A549 (cell line): ENCODE results near the gene LRRC19. TPM values are rescaled to one million over a fixed set of nuclear protein-coding genes. Genes with fewer than 3 reads are reported as not detected.

Experiments used
- ATAC-seq, 2 experiments: fragments of 200-7000 bp in 1 of 2; fragments of >200 bp in 1 of 2; cut with Nextera tagmentation in 1 of 2; cut with Tn5 transposase in 1 of 2; 3 replicates each; pipeline versions ENCODE4 v1.8.0 to v1.9.1; 2018 to 2020; ENCODE audit warnings: mild to moderate bottlenecking in 1 of 2, moderate library complexity in 1 of 2
- CTCF ChIA-PET: fragments of 300-600 bp; sonication (Branson Sonifier 250); formaldehyde crosslinking; extraction: SDS; loops from one replicate; lab custom pipeline; 2021; ENCODE audit warnings: antibody characterized with exemption, inconsistent platforms; lab: Yijun Ruan, JAX
- POLR2A ChIA-PET: fragments of 350-600 bp; formaldehyde crosslinking; extraction: SDS; loops from one replicate; lab custom pipeline; 2021; ENCODE audit warnings: antibody characterized with exemption, inconsistent platforms; lab: Yijun Ruan, JAX
- DNase-seq, 2 experiments: peaks; one replicate each; pipeline versions ENCODE4 v3.0.0 to v3.0.0-alpha.2; 2011 to 2016; ENCODE audit warnings: low read depth in 1 of 2, low spot score in 1 of 2
- FAIRE-seq: peaks from 2 replicates; lab custom pipeline; 2011; peaks lifted over from hg19 to GRCh38; lab: Jason Lieb, UNC
- H3K27ac ChIP-seq, 2 experiments: fragments of >200 bp; sonication (Bioruptor Twin); formaldehyde crosslinking; 3 replicates each; pipeline ENCODE4 v1.5.1; 2016 to 2017
- H3K4me1 ChIP-seq: fragments of >200 bp; sonication (Bioruptor Twin); formaldehyde crosslinking; 3 replicates; pipeline ENCODE4 v1.6.1; 2016
- H3K4me2 ChIP-seq: fragments of >200 bp; sonication (Bioruptor Twin); formaldehyde crosslinking; 3 replicates; pipeline ENCODE4 v1.6.1; 2016
- H3K4me3 ChIP-seq: fragments of >200 bp; sonication (Bioruptor Twin); formaldehyde crosslinking; 3 replicates; pipeline ENCODE4 v1.5.1; 2016
- H3K9me3 ChIP-seq: fragments of >200 bp; sonication (Bioruptor Twin); formaldehyde crosslinking; 3 replicates; pipeline ENCODE4 v1.6.1; 2016
- CEBPB ChIP-seq, 2 experiments: fragments of >200 bp in 1 of 2; sonication (Bioruptor Twin) in 1 of 2; formaldehyde crosslinking in 1 of 2; IDR thresholded peaks; 2 replicates each; pipeline ENCODE4 v1.6.1; 2012 to 2016
- CHD2 ChIP-seq: fragments of 150-350 bp; IDR thresholded peaks from 2 replicates; pipeline ENCODE4 v1.6.1; 2014; ENCODE audit warnings: low read length; ENCODE audit not compliant: partially characterized antibody
- EHF ChIP-seq: fragments of 250-450 bp; sonication (Bioruptor Pico); IDR thresholded peaks from 2 replicates; pipeline ENCODE4 v1.5.0; 2020; ENCODE audit warnings: mild to moderate bottlenecking
- FOSB ChIP-seq: fragments of 250-450 bp; sonication (Bioruptor Pico); IDR thresholded peaks from 2 replicates; pipeline ENCODE4 v1.5.0; 2020; ENCODE audit warnings: mild to moderate bottlenecking, moderate library complexity
- GATA3 ChIP-seq: IDR thresholded peaks from 2 replicates; pipeline ENCODE4 v1.6.1; 2012; ENCODE audit warnings: borderline replicate concordance
- HDAC2 ChIP-seq: fragments of 200-600 bp; sonication (generic); IDR thresholded peaks from 2 replicates; pipeline ENCODE4 v1.6.1; 2016
- HOXB13 ChIP-seq: fragments of 250-450 bp; sonication (Bioruptor Pico); IDR thresholded peaks from 2 replicates; pipeline ENCODE4 v1.5.0; 2020; ENCODE audit warnings: low read depth, mild to moderate bottlenecking, moderate library complexity
- MYC ChIP-seq: IDR thresholded peaks from 2 replicates; pipeline ENCODE4 v1.6.1; 2012; ENCODE audit warnings: mild to moderate bottlenecking, inconsistent platforms, low read length, improper control_type of control experiment, borderline replicate concordance
- NFE2L2 ChIP-seq: fragments of 150-350 bp; conservative IDR thresholded peaks from 2 replicates; pipeline ENCODE4 v1.6.1; 2014; ENCODE audit warnings: low read length
- NPAS2 ChIP-seq: fragments of 250-450 bp; sonication (Bioruptor Pico); IDR thresholded peaks from 2 replicates; pipeline ENCODE4 v1.8.0; 2022; ENCODE audit warnings: mild to moderate bottlenecking, moderate library complexity, borderline replicate concordance
- RARB ChIP-seq: fragments of 250-450 bp; sonication (Bioruptor Pico); IDR thresholded peaks from 2 replicates; pipeline ENCODE4 v1.8.0; 2021; ENCODE audit warnings: mild to moderate bottlenecking, moderate library complexity
- RCOR1 ChIP-seq: fragments of 150-350 bp; IDR thresholded peaks from 2 replicates; pipeline ENCODE4 v1.6.1; 2014; ENCODE audit warnings: antibody characterized with exemption, low read length, low read depth
- SMC3 ChIP-seq: fragments of >200 bp; sonication (Bioruptor Twin); formaldehyde crosslinking; IDR thresholded peaks from 3 replicates; pipeline ENCODE4 v1.6.1; 2018; ENCODE audit warnings: inconsistent platforms
- TFCP2L1 ChIP-seq: fragments of 250-450 bp; sonication (Bioruptor Pico); IDR thresholded peaks from 2 replicates; pipeline ENCODE4 v1.5.0; 2021; ENCODE audit warnings: mild to moderate bottlenecking
- TP53 ChIP-seq: fragments of 250-450 bp; sonication (Bioruptor Pico); IDR thresholded peaks from 2 replicates; pipeline ENCODE4 v1.5.0; 2021; ENCODE audit warnings: mild to moderate bottlenecking, moderate library complexity
- ZC3H11A ChIP-seq: fragments of 450-650 bp; IDR thresholded peaks from 2 replicates; pipeline ENCODE4 v1.6.1; 2014; ENCODE audit warnings: antibody characterized with exemption, mild to moderate bottlenecking
- ZFP36 ChIP-seq: fragments of 450-650 bp; IDR thresholded peaks from 2 replicates; pipeline ENCODE4 v1.6.1; 2014; ENCODE audit warnings: borderline replicate concordance; ENCODE audit not compliant: partially characterized antibody
- WGBS: methylation state at CpG from one replicate; pipeline ENCODE4 v1.1.6; 2017; ENCODE audit errors: missing lambda C conversion rate; 5-methylcytosine and 5-hydroxymethylcytosine counted together
- polyA plus RNA-seq, 4 experiments: library from polyadenylated mRNA; depleted of rRNA in 3 of 4; stranded (reverse); fragments of >200 nt; fragmentation: RNase III in 1 of 4; extraction: RNeasy Plus Mini Kit Qiagen cat#74134 plus additional on column Dnase treatment in 1 of 4; gene quantifications; 2 replicates in 3 of 4; 3 replicates in 1 of 4; pipeline ENCODE4 v1.2.3, GENCODE V29; 2011 to 2017
- TF ChIP-seq, protein P1 (sequence below): fragments of 150-350 bp; IDR thresholded peaks from 2 replicates; pipeline ENCODE4 v1.6.1; 2014; ENCODE audit warnings: low read depth, mild to moderate bottlenecking, low read length
- TF ChIP-seq, protein P2 (sequence below): fragments of >200 bp; sonication (Bioruptor Twin); formaldehyde crosslinking; IDR thresholded peaks from 2 replicates; pipeline ENCODE4 v1.6.1; 2016
- TF ChIP-seq, protein P3 (sequence below): fragments of >200 bp; sonication (Bioruptor Twin); formaldehyde crosslinking; IDR thresholded peaks from 3 replicates; pipeline ENCODE4 v1.6.1; 2016
- TF ChIP-seq, protein P4 (sequence below): IDR thresholded peaks from 2 replicates; pipeline ENCODE4 v1.6.1; 2012
- TF ChIP-seq, protein P5 (sequence below): IDR thresholded peaks from 2 replicates; pipeline ENCODE4 v1.6.1; 2012; ENCODE audit warnings: low read depth, borderline replicate concordance

LRRC19 gene
- polyA plus RNA-seq, 2 of the 4 experiments (the other 2 are of a cell fraction), result 0.09 TPM; not detected in 1

DNA sequence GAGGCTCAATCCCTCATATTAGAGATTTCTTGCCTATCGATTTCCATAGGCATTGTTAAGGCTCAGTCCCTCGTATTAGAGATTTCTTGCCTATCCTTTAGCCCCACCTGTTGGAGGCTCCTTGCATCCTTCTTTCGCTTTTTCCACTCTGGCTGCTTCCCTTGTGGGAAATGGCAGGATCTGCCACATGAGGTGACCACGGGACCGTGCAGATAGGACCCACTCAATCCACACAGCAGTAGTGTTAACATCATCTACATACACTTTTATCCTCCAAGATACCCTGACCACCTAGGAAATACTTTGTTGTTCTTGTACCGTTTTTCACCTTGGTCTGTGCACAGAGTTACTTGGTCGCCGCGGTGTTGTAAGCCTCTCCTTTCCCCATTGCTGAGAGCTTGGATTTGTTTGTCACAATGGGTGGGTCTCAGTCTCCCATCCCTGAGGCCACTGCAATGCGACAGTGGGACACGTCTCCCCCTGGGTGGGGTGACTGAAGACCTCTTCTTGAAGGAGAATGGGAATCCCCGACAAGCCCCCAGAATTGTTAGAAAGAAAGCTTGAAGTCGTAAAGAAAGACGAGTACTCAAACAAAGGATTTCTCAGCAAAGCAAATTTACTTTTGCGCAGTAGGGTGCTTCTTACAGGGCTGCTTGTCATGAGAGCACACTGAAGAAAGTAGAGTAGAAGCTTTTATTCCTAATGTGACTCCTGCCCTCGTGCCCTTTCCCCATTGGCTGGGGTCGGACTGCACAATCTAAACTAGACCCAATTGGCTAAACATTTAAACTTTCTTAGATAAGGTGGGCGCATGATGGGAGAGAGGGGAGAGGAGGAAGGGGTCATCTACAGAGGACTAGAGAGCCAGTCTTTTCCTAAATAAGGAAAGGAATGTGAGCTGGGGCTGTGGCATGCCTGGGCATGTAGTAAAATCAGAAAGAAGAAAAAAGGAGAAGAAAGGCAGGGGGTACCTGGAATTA, 29.5 kb downstream of the LRRC19 start (continued):
- TF ChIP-seq FOSB (CRISPR knock-in tag) (no peak), NFE2L2 (no peak), HOXB13 (no peak), SMC3 (peak; percentile 58; the same call in 2 of the 3 replicates)
- TF ChIP-seq, protein P1, sequence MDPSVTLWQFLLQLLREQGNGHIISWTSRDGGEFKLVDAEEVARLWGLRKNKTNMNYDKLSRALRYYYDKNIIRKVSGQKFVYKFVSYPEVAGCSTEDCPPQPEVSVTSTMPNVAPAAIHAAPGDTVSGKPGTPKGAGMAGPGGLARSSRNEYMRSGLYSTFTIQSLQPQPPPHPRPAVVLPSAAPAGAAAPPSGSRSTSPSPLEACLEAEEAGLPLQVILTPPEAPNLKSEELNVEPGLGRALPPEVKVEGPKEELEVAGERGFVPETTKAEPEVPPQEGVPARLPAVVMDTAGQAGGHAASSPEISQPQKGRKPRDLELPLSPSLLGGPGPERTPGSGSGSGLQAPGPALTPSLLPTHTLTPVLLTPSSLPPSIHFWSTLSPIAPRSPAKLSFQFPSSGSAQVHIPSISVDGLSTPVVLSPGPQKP, result no peak
- TF ChIP-seq, protein P2, sequence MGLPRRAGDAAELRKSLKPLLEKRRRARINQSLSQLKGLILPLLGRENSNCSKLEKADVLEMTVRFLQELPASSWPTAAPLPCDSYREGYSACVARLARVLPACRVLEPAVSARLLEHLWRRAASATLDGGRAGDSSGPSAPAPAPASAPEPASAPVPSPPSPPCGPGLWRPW, result no peak

DNA sequence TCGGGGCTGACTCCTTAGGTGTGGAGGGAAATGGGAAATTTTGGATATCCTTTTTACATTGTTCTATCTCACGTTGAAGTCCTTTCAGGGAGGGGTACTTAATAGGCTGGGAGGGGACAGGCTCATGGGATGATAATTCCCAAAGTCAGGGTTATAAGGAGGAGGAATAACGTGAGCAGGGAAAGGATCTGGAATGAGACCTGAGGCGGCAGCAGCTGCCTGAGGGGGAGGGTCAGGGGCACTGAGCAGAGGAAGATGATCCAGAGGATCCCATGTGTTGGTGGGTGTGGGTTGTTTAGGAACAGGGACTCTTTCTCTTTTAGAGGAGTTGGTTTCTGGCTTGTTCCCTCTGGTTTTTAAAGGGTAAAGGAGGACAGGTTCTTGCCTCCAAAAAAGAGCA, 30.5 kb downstream of the LRRC19 start:
- H3K27ac ChIP-seq, result no peak overlapping the region
- ChIA-PET CTCF (interaction anchor here (0.7 to 3.8 kb wide), 32 partner anchors 7 to 252 kb away, joined by 3 to 24 read pairs (median 4); partner anchors contain the start of genes CAAP1, IFT74 and PLAA), POLR2A (interaction anchor here (1.6 kb wide), 1 partner anchor 83 kb away, joined by 4 read pairs; the partner anchor contains the start of gene CAAP1)
- DNase-seq (no peak), ATAC-seq (no peak), FAIRE-seq (no peak)
- WGBS, result 64% methylated on average over 4 of the region's 4 CpGs
- no peak overlapping the region for H3K4me2 ChIP-seq
- H3K4me3 ChIP-seq, result no peak overlapping the region
- no peaks in the 10 kb centered on the region for H3K9me3 ChIP-seq
- TF ChIP-seq GATA3 (no peak), ZC3H11A (no peak), HDAC2 (no peak), TP53 (no peak), CHD2 (no peak)
- TF ChIP-seq, protein P3, sequence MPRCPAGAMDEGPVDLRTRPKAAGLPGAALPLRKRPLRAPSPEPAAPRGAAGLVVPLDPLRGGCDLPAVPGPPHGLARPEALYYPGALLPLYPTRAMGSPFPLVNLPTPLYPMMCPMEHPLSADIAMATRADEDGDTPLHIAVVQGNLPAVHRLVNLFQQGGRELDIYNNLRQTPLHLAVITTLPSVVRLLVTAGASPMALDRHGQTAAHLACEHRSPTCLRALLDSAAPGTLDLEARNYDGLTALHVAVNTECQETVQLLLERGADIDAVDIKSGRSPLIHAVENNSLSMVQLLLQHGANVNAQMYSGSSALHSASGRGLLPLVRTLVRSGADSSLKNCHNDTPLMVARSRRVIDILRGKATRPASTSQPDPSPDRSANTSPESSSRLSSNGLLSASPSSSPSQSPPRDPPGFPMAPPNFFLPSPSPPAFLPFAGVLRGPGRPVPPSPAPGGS, result no peak
- TF ChIP-seq, protein P4, sequence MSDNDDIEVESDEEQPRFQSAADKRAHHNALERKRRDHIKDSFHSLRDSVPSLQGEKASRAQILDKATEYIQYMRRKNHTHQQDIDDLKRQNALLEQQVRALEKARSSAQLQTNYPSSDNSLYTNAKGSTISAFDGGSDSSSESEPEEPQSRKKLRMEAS, result no peak
- peaks cover 10% of the 10 kb centered on the region; the same call in 2 of the 3 replicates for H3K4me1 ChIP-seq

DNA sequence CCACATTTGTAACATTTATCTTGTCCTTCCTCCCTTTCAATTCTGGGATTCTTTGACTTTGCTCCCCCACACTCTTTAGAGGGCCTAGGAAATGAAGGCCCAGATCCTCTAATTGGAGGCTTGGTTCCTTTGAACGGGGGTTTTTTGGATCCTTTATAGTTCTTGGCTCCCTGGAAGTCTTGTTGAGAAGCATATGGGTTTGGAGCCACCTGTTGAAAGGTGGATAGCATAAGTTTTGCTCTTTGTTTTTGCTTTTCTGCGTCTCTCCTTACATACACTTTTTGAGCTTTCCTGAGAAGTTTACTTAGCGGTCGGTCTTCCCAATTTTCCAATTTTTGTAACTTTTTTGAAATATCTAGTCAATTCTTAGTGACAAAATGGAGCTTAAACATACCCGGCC, 31.5 kb downstream of the LRRC19 start:
- no peak overlapping the region for H3K4me2 ChIP-seq
- no peak for DNase-seq
- H3K27ac ChIP-seq, result no peak overlapping the region
- FAIRE-seq, result no peak
- TF ChIP-seq MYC, result no peak
- no peak for TF ChIP-seq RCOR1
- no peak for TF ChIP-seq TFCP2L1 (CRISPR knock-in tag)
- TF ChIP-seq, protein P5, sequence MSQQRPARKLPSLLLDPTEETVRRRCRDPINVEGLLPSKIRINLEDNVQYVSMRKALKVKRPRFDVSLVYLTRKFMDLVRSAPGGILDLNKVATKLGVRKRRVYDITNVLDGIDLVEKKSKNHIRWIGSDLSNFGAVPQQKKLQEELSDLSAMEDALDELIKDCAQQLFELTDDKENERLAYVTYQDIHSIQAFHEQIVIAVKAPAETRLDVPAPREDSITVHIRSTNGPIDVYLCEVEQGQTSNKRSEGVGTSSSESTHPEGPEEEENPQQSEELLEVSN, result no peak
- TF ChIP-seq RARB (CRISPR knock-in tag), result no peak
- TF ChIP-seq ZFP36, result no peak
- TF ChIP-seq EHF (CRISPR knock-in tag), result no peak
- no peak for TF ChIP-seq NPAS2 (CRISPR knock-in tag)
- no peak for TF ChIP-seq CEBPB (IDR thresholded peaks at IDR 0.05)
- no peak for TF ChIP-seq ZC3H11A
- ChIA-PET CTCF (interaction anchor here (0.6 to 3.8 kb wide), 7 partner anchors 11 to 301 kb away, joined by 3 to 24 read pairs (median 5); partner anchors contain the start of gene CAAP1), POLR2A (no interaction called here)
- H3K9me3 ChIP-seq, result no peaks in the 10 kb centered on the region
- H3K4me3 ChIP-seq, result no peak overlapping the region
- H3K4me1 ChIP-seq, result peaks cover 10% of the 10 kb centered on the region; the same call in 2 of the 3 replicates
- 86% methylated on average over 5 of the region's 5 CpGs for WGBS
- no peak for ATAC-seq
